Measurements from ENCODE around the gene CREM.

The CREM gene

DNA sequence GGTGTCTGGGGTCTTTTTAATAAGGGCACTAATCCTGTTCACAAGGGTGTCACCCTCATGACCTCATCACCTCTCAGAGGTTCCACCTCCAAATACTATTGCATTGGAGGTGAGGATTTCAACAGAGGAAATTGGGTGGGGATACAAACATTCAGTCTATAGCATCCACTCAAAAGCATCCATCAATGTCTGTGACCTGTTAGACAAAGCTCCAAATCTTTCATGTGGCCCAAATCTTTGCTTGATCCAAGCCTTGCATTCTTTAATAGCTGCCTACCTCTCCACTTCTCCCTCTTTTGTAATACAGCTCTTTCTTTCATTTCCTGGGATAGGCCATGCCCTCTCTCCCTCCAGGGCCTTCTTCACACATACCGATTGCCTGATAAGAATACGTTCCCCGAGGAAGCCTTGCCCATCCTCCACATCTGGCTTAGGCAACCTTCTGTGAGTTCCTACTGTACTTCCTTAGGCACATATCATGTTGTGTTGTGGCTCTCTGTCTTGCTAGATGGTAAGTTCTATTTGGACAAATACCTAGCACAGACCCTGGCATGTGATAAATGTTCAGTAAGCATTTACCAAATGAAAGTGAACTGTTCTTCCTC, 66.1 kb downstream of the CREM start:
- Histone ChIP-seq H3K9ac (no peak overlapping the region), H3K9me3 (ENCODE audit: control insufficient read depth, low read length) (no peaks in the 10 kb centered on the region), H3K36me3 (ENCODE audit: control insufficient read depth, insufficient read depth, low read length) (no peaks in the 10 kb centered on the region), H3K27ac (peak overlapping the region; percentile 37), H3K4me1 (peaks cover 7% of the 10 kb centered on the region), H3K4me3 (ENCODE audit: low read depth, low read length) (no peak overlapping the region), H3K79me2 (no peaks in the 10 kb centered on the region), H2AFZ (peak overlapping the region; percentile 15), H3K4me2 (ENCODE audit: low read length) (no peak overlapping the region), H3K27me3 (ENCODE audit: control insufficient read depth, insufficient read depth, low read length) (no peaks in the 10 kb centered on the region)
- TF ChIP-seq CTCF (IDR thresholded peaks at IDR 0.05) = no peak

DNA sequence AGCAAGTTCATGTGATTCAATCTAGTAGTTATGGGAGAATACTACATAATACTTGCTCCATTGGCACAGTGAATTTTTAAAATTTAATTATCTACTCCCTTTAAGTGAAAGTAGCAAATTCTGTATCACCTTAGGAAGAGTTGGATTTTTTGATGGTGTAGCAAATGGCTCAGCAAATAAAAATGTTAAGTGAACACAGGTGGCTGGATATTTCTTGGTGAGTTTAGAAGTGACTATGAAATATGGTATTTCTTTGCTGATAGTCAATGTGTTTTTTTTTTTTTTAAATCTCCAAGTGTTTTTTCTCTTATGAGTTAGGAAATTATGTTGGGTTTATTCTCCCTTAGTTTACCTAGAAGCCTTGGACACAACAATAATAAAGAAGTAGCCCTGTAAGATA, 67.8 kb downstream of the CREM start:
- no peaks in the 10 kb centered on the region for H3K27me3 ChIP-seq (ENCODE audit: control insufficient read depth, insufficient read depth, low read length)
- no peak overlapping the region for H3K9ac ChIP-seq
- H3K9me3 ChIP-seq (ENCODE audit: control insufficient read depth, low read length) = no peaks in the 10 kb centered on the region
- no peak for TF ChIP-seq CTCF (IDR thresholded peaks at IDR 0.05)
- no peaks in the 10 kb centered on the region for H3K36me3 ChIP-seq (ENCODE audit: control insufficient read depth, insufficient read depth, low read length)
- peaks cover 7% of the 10 kb centered on the region for H3K4me1 ChIP-seq
- H3K4me2 ChIP-seq (ENCODE audit: low read length) = no peak overlapping the region
- H3K27ac ChIP-seq = no peak overlapping the region
- no peaks in the 10 kb centered on the region for H3K79me2 ChIP-seq
- H2AFZ ChIP-seq = no peak overlapping the region
- H3K4me3 ChIP-seq (ENCODE audit: low read depth, low read length) = no peak overlapping the region

GRCh38 chr10:35194906-35195305, 68.3 kb downstream of the CREM start:
- TF ChIP-seq CTCF (IDR thresholded peaks at IDR 0.05) = no peak
- Histone ChIP-seq H3K9me3 (ENCODE audit: control insufficient read depth, low read length) (no peaks in the 10 kb centered on the region), H2AFZ (peak overlapping the region; percentile 54), H3K36me3 (ENCODE audit: control insufficient read depth, insufficient read depth, low read length) (no peaks in the 10 kb centered on the region), H3K4me1 (peaks cover 7% of the 10 kb centered on the region), H3K27ac (peak overlapping the region; percentile 72), H3K4me2 (ENCODE audit: low read length) (peak overlapping the region; percentile 76), H3K79me2 (no peaks in the 10 kb centered on the region), H3K4me3 (ENCODE audit: low read depth, low read length) (peak overlapping the region; percentile 51), H3K27me3 (ENCODE audit: control insufficient read depth, insufficient read depth, low read length) (no peaks in the 10 kb centered on the region), H3K9ac (no peak overlapping the region)

- H3K9me3 ChIP-seq (ENCODE audit: control insufficient read depth, low read length) = no peaks in the 10 kb centered on the region
- H3K27ac ChIP-seq = peak overlapping the region; percentile 72
- no peaks in the 10 kb centered on the region for H3K36me3 ChIP-seq (ENCODE audit: control insufficient read depth, insufficient read depth, low read length)
- no peak overlapping the region for H3K9ac ChIP-seq
- H3K4me1 ChIP-seq = peaks cover 7% of the 10 kb centered on the region
- peak overlapping the region; percentile 51 for H3K4me3 ChIP-seq (ENCODE audit: low read depth, low read length)
- H3K79me2 ChIP-seq = no peaks in the 10 kb centered on the region
- H3K27me3 ChIP-seq (ENCODE audit: control insufficient read depth, insufficient read depth, low read length) = no peaks in the 10 kb centered on the region
- H3K4me2 ChIP-seq (ENCODE audit: low read length) = peak overlapping the region; percentile 76
- peak; percentile 92 for TF ChIP-seq CTCF (IDR thresholded peaks at IDR 0.05)
- H2AFZ ChIP-seq = peak overlapping the region; percentile 54
These were observed 69.0 kb downstream of the CREM start for GRCh38 chr10:35195361-35196306.
